Measurements from ENCODE around the gene BMP2K. TPM values are rescaled to one million over a fixed set of nuclear protein-coding genes. Genes with fewer than 3 reads are reported as not detected.

BMP2K gene
- total and polyA plus RNA-seq, 2 of the 8 experiments (the other 6 are each of a cell fraction or from before 2014, with no cell fraction given) = 15.6 to 24.1 TPM

GRCh38 chr4:78880874-78881492, 104.8 kb downstream of the BMP2K start:
- Histone ChIP-seq H2AFZ (ENCODE audit: low read length) (no peak overlapping the region), H2BK20ac (ENCODE audit: low read length) (no peak overlapping the region), H2AK5ac (ENCODE audit: low read depth, low read length) (no peak overlapping the region), H3K14ac (ENCODE audit: insufficient read length) (no peak overlapping the region), H3K4me2 (ENCODE audit: insufficient read depth in 1 of 2, low read depth in 2 of 2, low read length in 2 of 2) (no peak overlapping the region), H4K8ac (ENCODE audit: extremely low read depth, insufficient read depth, low read length) (no peak overlapping the region), H4K20me1 (replicated peaks in 1 of 2; ENCODE audit: control insufficient read depth in 1 of 2, insufficient read depth in 2 of 2, low read length in 2 of 2) (no peaks in the 10 kb centered on the region), H3K18ac (ENCODE audit: extremely low read depth, low read length) (no peak overlapping the region), H3K9ac (replicated peaks in 1 of 4; ENCODE audit: extremely low read depth in 1 of 4, low read depth in 3 of 4, low read length in 3 of 4) (no peak overlapping the region), H3K4me3 (ENCODE audit: extremely low read depth in 1 of 4, insufficient read depth in 2 of 4, low read depth in 3 of 4, low read length in 4 of 4) (no peak overlapping the region), H4K5ac (ENCODE audit: insufficient read length, low read depth, low read length) (no peak overlapping the region), H3K36me3 (ENCODE audit: control insufficient read depth in 2 of 4, insufficient read depth in 4 of 4, low read length in 3 of 4) (peaks cover 0 to 6% (median 0%) of the 10 kb centered on the region in 4 experiments; a peak in 2 of 8 replicates), H3K23ac (ENCODE audit: insufficient read length) (no peak overlapping the region), H3K9me3 (ENCODE audit: insufficient read depth in 2 of 2, low read depth in 1 of 2, low read length in 1 of 2) (no peaks in the 10 kb centered on the region), H2BK12ac (ENCODE audit: low read depth, low read length) (no peak overlapping the region), H3K4ac (replicated peaks; ENCODE audit: insufficient read length, low read depth, low read length) (no peak overlapping the region), H3K79me1 (ENCODE audit: low read depth, low read length) (no peaks in the 10 kb centered on the region), H3K56ac (replicated peaks; ENCODE audit: insufficient read length, low read depth, low read length) (no peak overlapping the region), H3K27ac (ENCODE audit: low read depth, low read length) (no peak overlapping the region), H2BK5ac (ENCODE audit: low read depth, low read length) (no peak overlapping the region), H3K79me2 (ENCODE audit: control insufficient read depth in 1 of 2, insufficient read depth in 2 of 2, low read length in 2 of 2) (no peaks in the 10 kb centered on the region), H2BK15ac (ENCODE audit: low read length) (no peak overlapping the region), H3K27me3 (replicated peaks in 1 of 4; ENCODE audit: control insufficient read depth in 3 of 4, extremely low read depth in 1 of 4, insufficient read depth in 3 of 4, low read length in 3 of 4) (no peaks in the 10 kb centered on the region), H3K23me2 (ENCODE audit: low read depth, low read length) (no peaks in the 10 kb centered on the region), H2BK120ac (replicated peaks; ENCODE audit: low read depth, low read length) (no peak overlapping the region), H3K4me1 (replicated peaks in 1 of 4; ENCODE audit: control insufficient read depth in 3 of 4, insufficient read depth in 4 of 4, low read length in 3 of 4) (no peaks in the 10 kb centered on the region; a peak in 1 of 7 replicates), H4K91ac (replicated peaks; ENCODE audit: insufficient read length, low read length) (no peak overlapping the region)
- ChIA-PET CTCF (ENCODE audit: partially characterized antibody) (no interaction called here), POLR2A (ENCODE audit: partially characterized antibody) (no interaction called here)
- no peak for DNase-seq (ENCODE audit: low read depth in 1 of 2, low spot score in 2 of 2)
- TF ChIP-seq CHD1 (IDR thresholded peaks at IDR 0.05; ENCODE audit: low read depth, low read length) (no peak), CREB1 (IDR thresholded peaks at IDR 0.05) (no peak), USF2 (IDR thresholded peaks at IDR 0.05; ENCODE audit: low read length) (no peak)
- FAIRE-seq = no peak
